ENCODE data around the gene KAZALD1.

KAZALD1 gene

DNA sequence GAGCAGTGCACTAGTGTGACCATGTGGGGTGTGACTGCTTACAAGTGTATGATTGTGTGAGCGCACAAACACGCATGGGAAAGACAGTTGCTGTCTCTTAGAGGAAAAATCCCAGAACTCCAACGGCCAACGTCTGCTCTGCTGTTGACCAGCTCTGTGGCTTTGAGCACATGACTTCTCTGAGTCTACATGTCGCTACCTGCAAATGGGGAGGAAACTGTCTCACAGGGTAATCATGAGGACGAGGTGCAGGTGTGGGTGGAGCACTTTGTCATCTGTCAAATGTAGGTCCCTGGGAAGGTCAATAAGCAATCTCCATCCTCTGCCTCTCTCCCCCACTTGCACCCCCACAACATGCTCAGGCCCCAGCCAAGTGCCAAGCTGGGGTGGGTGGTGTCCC lies 38.1 kb downstream of the KAZALD1 start:
- no peak for DNase-seq

- DNase-seq = no peak
Observed at GRCh38 chr10:101101372-101101881, 39.6 kb downstream of the KAZALD1 start.

DNA sequence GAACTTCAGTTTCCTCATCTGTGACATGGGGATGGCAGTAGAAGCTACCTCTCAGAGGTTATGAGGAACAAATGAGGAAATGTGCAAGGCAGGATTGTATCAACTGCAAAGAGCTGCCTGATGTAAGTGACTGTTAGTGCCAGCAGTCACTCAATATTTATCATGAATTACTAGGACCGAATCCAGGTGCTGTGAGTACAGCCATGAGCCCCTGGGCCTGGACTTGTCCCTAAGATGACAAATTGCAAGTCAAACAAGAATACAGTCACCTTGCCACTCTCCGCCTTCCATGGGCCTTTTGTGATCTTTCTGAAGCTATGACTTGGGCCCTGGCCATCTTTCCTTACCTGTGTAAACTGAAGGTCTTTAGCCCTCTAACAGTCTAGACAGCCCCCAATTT lies 41.6 kb downstream of the KAZALD1 start:
- DNase-seq = no peak

- DNase-seq = no peak
Observed at GRCh38 chr10:101106351-101106750, 44.6 kb downstream of the KAZALD1 start.

- DNase-seq = no peak
Observed at GRCh38 chr10:101107771-101108170, 46.0 kb downstream of the KAZALD1 start.

GRCh38 chr10:101110856-101111523 lies 49.2 kb downstream of the KAZALD1 start:
- DNase-seq = no peak

DNA sequence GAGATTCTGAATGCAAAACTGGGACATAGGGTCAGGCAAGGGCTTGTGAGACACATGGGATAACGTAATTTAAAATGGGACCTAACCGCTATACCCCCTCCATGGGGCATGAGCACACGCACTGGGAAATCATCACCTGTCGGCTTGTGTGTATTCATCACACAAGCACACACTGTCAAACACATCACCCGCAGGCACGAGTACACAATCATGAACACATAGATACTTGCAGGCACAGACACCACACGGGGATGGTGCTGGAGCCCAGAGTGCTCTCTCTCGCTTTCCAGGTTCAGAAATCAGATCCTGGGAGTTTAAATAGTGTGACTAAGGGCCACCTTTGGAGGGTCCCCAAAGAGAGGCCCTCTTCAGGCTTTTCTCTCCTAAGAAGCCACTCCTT lies 49.8 kb downstream of the KAZALD1 start:
- no peak for DNase-seq

GRCh38 chr10:101112799-101113594 lies 51.2 kb downstream of the KAZALD1 start:
- DNase-seq = no peak

- no peak for DNase-seq
Observed at GRCh38 chr10:101113890-101114403, 52.2 kb downstream of the KAZALD1 start.

- no peak for DNase-seq
Observed at GRCh38 chr10:101114646-101115045, 52.9 kb downstream of the KAZALD1 start.
